EL (cell line): ENCODE measurements around the gene CACNA2D4.

Source experiments
- DNase-seq: peaks from one replicate; pipeline ENCODE4 v3.0.0-alpha.2; 2016

The CACNA2D4 gene

DNA sequence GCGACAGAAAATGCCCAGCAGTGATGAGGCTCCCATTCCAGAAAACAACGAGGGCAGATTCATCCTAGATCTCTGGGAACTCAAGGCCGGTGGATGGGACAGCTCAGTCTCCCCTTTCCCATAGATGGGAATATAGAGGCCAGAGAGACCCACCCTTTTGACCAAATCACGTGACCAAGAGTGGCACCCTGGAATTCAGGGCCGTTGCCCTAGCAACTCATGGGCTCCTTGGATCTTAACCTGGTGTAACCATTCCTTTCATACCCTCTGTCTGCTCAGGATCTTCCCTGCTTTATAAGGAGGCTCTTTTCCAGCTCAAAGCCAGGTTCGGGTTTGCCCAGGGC is 106.5 kb downstream of the CACNA2D4 start:
- no peak for DNase-seq

DNA sequence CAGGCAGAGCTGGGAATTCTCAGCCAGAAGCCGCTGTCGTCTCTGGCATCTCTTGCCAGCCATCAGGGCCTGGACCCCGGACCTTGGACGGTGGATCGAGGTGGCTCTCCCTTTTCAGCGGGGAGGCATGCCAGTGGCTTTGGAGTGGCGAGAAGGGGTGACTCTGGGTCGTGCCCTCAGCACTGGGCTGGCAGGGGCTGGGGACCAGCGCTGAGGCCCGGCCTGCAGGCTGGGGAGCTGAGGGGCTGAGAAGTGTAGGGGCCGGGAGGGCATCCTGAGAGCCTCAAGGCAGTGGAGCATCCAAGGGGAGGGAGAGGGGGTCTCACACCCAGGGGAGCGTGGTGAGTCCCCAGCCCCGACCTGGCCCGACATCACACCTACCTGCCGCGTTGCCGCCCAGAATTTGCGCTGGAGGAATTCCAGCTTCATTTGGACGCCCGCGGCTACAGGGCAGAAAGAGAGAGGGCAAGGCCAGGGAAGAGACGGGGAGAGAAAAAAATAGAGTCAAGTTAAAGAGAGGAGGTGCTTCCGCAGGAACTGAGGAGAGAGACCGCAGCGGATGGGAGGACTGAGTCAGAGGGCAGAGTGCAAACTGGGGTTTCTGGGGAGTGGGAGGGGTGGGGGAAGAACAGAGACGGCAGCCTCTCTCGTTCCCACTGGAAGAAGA is 107.0 kb downstream of the CACNA2D4 start:
- DNase-seq, result peak; percentile 38

DNA sequence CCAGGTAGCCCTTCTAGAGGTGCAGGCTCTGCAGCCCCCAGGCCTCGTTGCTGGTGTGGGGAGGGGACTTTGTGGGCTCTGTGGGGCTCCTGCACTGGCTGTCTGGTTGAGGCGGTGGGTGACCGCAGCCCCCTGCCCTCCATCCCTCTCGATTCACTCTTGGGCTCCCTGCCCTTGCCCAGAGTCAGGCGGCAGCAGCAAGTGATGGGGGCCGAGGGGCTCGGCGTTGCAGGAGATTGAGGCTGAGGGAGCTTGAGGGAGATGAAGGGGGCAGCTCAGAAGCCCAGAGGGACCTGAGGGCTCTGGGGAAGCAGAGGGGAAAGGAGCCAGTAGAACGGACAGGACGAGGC is 107.5 kb downstream of the CACNA2D4 start:
- DNase-seq, result no peak

DNA sequence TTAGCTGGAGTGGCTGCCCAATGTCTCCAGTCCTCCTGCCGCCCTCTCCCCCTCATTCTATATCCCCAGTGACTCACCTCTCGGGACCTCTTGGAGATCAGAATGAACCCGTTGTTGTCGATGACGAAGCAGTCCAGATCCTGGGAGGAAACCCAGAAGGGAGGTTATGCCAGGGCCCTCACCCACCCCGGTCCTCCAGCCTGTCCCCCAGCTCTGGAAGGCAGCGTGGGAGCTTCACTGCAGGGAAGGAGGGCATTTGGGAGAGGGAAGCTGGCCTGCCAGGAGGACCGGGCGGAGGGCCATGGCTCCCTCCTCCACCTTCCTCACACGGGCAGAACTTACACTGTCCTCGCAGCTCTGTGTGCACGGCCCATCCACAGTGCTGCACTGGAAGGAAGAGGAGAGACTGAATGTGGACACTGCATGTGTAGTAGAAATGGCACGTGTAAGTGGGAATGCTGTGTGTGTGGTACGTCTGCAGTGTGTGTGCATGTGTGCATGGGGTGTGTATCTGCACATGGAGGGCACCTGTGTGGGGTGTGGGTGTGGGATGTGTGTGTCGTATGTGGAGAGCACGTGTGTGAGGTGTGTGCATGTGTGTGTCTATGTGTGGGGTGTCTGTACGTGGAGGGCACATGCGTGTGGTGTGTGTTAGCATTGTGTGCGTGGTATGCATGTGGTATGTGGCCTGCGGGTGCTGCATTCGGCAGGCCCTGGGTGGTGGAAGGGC is 108.1 kb downstream of the CACNA2D4 start:
- peak; percentile 29 for DNase-seq

DNA sequence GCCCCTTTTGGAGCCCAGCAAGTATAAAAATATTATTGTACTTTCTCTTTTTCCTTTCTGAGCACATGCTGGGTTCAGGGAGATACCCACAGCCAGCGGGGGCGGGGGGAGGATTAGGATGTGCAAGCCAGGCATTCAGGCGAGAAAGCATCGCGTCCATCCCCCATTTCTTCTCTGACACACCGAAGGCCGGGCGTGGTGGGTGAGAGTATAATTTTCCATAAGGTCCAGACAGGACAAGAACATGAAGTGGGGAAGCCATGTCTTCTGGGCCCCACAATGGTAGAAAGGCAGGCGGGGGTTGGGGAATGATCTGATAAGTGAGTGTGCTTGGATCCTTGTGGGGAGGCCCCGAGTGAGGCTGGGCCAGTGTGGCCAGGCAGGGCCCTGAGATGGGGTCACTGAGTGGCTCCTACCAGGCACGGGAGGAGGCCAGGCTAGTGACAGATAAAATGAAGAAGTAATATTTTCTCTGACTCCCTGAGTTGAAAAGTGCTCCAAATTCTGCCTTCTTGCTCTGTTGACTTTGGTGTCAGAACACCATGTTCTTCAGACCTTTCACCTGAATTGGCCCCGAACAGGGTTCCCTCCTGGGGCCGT is 108.8 kb downstream of the CACNA2D4 start:
- no peak for DNase-seq

DNA sequence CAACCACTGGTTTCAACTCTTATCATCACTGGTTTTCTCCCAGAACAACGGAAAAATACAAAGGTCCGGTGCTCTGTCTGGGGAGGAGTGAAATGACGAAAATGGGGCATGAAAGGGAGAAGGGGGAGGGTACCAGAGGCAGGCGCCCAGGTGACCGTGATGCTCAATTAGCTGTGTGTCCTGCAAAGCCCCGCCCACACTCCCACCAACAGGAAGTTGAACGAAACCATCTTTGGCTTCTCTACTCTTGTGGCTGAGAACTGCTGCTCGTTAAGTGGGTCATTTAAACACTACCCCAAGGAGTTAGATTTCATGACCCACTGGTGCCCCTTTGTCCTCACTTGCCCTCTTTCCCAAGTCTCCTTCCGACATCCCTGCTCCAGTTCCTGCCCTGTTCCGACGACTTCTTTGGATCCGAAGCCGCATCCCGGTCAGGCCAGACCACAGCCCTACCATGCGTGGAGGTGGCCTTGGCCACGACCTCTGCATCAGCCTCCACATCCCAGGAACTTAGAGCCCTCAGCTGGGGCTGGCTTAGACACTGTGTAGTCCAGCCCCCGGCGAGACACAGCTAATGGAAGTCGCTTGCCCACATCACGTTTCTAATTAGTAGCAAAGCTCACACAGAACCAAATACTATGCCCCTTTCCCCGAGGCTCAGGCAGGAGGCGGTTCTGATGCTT is 109.5 kb downstream of the CACNA2D4 start:
- no peak for DNase-seq

DNA sequence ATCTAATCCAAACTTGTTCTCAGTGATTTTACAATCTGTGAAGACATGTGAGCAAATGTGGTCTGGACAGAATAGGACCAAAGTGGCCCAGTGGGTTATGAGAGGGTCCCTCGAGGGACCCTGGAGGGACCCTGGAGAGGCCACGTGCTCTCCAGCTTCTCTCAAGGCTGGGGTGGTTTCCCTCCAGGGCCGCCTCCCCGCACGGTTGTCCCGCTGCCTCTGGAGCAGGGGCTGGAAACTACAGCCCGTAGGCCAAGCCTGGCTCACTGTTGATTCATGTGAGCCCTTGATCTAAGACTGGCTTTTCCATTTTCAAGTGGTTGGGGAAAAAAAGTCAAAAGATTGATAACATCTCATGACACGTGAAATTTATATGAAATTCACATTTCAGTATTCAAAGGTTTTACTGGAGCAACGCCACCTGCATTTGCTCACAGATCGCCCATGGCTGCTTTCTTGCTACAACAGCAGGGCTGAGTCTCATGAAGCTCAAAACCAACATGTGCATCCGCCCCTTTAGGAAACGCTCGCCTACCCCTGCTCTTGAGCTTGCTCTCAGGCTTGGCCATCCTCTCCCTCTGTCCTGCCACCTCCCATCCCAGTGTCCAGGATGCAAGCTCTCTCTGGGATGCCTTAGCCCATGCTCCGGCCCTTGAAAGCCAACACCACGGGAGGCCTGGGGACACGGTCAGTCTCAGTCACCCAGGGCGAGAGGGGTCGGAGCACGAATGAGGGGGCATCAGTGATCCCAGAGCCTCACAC is 110.2 kb downstream of the CACNA2D4 start:
- no peak for DNase-seq

DNA sequence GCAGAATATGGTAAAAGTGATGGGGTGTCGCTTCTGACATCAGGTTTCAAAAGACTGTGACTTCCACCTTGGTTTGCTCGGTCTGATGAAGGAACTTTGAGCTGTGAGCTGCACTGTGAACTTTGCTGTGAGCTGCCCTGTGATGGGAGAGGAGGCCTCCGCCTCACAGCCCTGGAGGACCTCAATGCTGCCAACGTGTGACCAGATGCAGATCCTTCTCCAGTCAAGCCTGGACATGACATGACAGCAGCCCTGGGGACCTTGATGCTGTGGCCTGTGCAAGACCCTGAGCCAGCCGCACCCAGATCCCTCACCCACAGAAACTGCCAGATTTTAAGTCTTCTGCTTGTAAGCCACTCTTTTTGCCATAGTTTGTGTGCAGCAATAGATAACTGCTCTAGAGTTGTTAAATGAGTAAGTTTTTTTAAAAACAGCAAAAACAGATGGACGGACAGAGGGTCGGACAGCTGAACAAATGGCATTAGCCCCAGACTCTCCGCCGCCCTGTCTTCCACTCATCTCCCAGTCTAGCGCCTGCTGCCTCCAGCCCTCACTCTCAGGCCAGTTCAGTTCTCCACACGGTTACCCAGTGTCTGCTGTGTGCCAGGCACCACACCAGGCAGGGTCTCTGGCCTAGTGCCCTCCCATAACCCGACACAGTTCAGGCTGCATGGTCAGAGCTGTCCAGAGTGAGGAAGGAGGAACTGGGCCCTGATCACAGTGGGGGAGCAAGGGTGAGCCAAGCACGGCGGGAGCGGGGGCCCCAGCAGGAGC is 111.2 kb downstream of the CACNA2D4 start:
- DNase-seq, result no peak

DNA sequence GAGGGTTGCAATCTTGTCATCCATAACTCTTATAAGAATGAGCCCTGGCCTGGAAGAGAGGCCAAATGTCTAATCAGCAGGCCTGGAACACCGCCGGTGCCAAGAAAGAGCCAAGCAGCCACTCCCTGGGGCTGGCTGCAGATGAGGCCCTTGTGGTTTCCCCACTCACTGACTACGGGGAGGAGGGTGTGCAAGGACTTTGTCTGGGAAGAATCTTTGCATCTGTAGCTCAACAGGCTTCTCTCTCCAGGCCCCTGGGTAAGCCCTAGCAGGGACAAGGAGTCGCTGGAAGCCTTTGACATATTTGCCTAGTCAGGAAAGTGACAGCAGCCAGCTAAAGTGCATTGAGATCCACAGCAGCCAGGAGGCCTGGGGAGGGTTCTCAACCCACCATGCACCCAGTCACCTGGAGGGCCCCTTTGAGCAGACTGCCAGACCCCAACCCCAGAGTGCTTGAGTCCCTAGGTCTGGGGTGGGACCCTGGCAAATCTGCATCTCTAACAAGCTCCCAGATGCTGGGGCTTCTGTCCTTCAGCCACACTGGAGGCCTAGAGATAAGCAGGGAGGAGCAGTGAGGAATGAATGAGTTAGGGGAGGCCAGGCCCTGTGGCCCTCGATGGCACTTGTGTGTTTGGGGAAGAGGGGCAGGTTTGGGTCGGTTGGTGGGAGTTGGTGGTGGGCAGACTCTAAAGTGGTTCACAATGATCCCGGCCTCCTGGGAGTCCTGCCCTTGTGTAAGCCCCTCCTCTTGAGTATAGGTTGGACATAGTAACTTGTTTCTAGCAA is 112.0 kb downstream of the CACNA2D4 start:
- DNase-seq, result no peak

DNA sequence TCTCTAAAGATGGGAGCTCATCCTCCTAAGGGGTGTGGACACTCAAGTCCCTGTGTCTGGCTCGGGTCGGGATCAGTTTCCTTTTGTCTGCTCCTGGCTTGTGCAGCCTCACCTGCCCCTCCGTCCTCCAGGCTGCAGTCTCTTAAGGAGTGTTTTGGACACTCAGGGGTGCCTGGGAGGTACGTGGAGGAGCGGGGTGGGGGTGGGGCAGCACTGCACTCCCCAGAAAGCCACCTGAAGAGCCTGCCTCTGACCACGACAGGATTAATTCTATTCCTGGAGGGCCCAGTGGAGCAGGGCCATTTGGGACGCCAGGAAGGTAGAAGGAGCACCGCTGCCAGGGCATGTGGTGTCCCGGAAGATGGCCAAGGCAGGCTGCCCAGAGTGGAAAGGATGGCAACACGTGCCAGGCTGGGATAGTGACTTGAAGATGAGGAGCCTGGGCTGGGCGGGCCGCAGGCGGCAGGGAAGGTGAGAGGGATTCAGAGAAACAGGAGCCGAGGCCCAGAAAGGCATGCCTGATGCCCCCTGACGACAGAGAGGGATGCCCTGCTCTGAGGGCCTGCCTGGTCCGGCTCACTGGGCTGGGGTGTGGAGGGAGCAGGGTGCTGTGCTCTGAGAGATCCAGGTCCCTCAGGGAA is 112.9 kb downstream of the CACNA2D4 start:
- DNase-seq, result no peak

DNA sequence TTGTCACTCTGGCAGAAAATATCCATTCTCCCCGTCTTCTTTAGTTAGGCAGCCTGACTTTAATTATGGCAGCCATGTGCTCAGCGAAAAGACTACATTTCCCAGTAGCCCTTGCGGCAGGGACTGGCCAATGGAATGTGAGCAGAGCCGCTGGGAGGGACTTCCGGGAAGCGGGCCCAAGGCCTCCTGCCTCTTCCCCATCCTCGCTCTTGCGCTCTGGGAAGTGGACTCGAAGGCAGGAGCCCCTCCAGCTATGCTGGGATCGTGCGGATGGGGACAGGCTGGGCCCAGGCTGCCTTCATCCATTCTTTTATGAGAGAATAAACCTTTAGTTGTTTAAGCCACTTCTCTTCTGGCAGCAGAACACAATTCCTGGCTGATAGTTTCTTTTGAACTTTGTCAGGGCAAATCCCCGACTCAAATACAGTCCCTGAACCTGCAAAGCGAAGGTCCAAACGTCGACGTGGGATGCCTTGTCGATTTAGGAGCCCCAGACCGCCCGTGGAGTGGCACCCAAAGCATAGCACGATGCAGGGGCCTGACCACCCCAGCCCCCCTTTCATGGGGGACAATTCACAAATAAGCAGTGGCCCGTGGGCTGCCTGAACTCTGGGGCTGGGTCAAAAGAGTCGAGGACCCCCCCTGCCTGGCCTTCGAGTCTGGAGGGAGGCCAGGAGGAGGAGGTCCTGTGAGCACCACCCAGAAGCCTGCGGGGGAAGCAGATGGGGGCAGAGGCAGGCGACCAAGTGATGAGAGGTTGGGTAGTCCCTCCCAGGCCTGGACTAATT is 113.7 kb downstream of the CACNA2D4 start:
- peak; percentile 89 for DNase-seq

DNA sequence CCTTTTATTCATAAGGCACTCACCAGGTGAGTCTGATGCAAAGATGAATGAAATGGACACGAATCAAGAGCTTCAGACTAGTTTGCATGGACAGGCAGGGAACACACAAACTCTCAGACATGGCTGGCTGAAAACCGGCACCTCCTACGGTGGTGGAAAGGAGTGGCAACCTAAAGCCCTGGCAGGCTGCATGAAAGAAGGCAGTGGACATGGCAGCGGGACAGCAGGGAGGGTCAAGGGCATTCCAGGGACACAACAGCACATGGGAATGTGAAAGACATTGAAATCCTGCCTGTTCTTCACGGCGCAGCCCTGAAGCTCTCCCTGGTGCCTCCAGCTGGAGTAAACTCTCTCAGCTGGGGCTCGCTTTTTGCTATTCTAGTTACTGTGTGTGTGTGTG is 114.7 kb downstream of the CACNA2D4 start:
- no peak for DNase-seq

DNA sequence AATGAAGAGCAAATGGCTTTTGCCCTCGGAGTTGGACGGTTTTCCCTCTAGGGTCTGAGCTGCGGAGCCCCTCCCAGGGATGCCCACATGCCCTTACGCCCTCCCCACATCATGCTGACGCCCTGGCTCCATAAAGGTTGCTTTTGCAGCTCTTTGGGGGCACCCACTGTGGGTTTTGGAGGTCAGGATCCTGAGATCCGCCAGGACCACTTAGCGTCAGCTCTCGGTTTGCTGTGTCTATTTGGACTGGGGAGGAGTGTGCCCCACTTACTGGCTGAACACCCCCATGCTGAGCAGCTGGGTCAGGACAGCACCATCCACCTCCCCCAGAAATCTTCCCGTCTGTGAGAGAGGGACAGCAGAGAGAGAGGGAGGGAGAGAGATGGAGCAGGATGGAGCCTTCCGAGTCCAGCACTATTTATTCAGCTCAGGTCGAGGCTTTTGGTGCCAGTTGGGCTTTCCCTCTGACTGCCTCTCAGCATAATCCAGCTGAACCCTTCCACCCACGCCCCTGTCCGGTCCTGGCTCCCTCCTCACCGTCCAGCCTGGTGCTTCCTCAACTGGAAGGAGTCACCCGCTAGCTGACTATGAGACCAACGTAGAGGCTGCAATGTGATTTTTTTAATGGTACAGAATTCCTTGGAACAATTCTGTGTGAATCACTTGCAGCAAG is 117.0 kb downstream of the CACNA2D4 start:
- DNase-seq, result no peak

DNA sequence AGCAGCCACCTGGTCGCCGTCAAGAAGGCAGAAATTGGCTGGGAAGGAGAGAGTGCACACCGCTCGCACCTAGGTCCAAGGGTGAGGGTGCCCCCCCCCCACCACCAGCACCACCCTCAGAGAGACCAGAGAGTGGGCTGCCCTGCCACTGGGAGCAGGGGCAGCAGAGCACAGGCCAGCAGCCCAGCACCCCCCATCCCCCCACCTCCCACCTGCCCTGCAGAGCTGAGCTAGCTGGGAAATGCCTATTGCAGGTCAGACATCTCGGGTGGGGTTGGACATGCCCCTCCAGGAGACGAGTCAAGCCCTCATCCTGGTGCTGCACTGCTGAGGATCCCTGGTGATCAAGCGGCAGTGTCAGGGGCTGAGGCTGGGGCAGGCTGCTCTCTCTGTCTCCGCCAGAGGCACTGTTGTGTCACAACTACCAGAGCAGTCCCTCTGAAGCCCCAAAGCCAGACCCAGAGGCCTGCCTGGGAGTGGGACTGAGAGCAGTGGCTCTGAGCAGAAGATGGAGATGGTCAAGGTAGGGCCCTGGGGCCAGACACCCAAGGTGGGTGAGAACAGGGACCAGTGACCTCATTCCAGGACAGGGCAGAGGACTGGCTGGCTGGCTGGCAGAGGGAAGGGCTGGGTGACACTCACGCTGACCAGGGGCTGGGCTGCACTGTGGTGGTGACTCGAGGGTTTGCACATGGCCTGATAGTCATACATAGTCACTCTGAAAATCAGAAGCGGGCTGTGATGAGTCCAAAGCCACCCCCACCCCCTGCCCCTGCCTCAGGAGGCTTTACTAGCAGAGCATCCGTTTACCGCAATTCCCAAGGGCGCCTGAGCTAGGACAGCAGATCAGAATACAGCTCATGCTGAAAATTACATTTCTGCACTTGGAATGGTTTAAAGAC is 117.8 kb downstream of the CACNA2D4 start:
- no peak for DNase-seq

DNA sequence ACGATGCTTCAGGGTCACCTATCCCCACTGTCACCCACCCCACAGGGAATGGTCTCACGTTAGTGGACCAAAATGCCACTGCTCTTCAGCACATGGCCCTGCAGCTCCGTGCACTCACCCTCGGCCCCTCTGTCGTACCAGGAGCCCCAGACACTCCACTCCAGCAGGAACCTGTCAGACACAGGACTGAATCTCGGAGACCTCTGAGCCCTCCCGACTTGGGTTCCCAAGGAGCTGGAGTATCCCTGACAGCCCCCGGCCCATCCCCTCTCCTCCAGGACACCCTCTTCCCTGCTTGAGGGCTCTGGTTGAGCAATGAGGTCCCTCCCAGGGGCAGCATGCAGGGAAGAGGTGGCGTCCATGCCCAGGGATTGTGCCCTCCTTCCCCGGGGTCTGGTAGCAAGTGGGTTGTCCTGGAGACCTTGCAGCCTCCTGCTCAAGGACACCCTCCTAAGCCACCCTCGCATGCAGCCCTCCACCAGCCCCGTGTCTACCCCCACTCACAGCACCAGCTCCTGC is 118.5 kb downstream of the CACNA2D4 start:
- no peak for DNase-seq

DNA sequence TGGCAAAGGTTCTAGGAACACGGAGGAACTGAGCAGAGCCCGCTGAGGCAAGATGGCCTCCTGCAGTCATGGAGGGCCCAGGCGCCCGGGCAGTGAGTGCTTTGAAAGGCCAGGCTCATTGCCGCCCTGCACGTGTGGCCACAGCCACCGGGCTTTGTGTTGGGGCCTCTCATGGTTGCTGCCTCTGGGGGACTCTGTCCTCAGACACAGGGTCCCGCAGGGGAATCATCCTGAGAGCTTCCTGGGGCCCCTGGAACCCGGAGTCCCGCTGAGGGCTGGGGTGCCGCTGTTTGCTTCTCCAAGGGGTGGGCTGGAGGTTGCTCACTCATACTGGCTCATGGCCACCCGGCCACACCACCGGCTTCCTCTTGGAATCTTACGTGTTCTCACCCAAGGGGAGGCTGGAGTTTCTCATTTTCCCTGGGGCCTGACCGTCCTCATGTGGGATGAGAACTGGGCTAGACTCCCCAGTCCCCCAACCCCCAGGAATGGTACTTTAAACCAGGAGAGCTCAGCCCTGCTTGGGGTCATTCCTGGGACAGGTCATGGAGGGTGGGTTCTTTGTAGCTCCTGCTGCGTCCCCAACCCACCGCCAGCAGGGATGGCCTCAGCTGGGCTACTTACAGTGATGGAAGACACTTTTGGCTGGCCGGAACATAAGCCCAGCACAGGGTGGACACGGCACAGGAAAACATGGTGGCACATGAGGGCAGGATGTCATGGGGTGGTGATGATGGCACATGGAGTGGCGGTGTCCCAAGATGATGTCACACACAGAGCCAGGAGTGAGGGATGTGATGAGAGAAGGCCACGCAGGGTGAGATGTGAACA is 119.2 kb downstream of the CACNA2D4 start:
- no peak for DNase-seq

DNA sequence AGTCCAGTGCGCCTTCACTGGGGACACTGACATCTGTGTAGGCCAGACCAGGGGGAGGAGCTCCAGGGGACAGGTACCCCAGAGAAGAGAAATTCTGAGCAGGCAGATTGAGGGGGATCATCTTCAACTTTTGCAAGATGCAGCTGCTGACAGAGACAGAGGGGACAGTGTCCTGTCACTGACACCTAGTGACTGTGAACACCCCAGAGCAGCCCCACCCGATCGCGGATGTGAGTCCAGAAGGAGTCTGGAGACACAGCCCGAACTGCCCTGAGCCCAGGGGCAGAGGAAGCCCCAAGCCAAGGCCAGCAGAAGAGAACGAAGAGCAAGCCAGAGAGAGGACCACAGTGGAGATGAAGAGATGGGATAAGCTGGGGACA is 119.8 kb downstream of the CACNA2D4 start:
- no peak for DNase-seq
